Parathyroid adenoma (tissue), 2 donors: ENCODE measurements around the gene PDE9A.

Experiments used
- H2AFZ ChIP-seq: fragments of 300-600 bp; sonication (generic); one replicate; pipeline ENCODE4 v1.7.0; 2017; ENCODE audit warnings: antibody characterized with exemption, mild to moderate bottlenecking
- H3K27ac ChIP-seq: fragments of 300-600 bp; sonication (generic); one replicate; pipeline ENCODE4 v1.7.0; 2017
- H3K27me3 ChIP-seq: fragments of 300-600 bp; sonication (generic); one replicate; pipeline ENCODE4 v1.7.0; 2017; ENCODE audit warnings: low read length; ENCODE audit not compliant: control insufficient read depth, insufficient read depth
- H3K36me3 ChIP-seq: fragments of 300-600 bp; sonication (generic); one replicate; pipeline ENCODE4 v1.7.0; 2017; ENCODE audit warnings: low read length; ENCODE audit not compliant: control insufficient read depth, insufficient read depth
- H3K4me1 ChIP-seq: fragments of 300-600 bp; sonication (generic); one replicate; pipeline ENCODE4 v1.7.0; 2017; ENCODE audit warnings: control low read depth
- H3K4me2 ChIP-seq: fragments of 300-600 bp; sonication (generic); one replicate; pipeline ENCODE4 v1.7.0; 2017; ENCODE audit warnings: low read length
- H3K4me3 ChIP-seq: fragments of 300-600 bp; sonication (generic); one replicate; pipeline ENCODE4 v1.7.0; 2017; ENCODE audit warnings: low read depth, low read length
- H3K79me2 ChIP-seq: fragments of 300-600 bp; sonication (generic); one replicate; pipeline ENCODE4 v1.7.0; 2017; ENCODE audit warnings: control low read depth
- H3K9ac ChIP-seq: fragments of 300-600 bp; sonication (generic); one replicate; pipeline ENCODE4 v1.7.0; 2017; ENCODE audit warnings: mild to moderate bottlenecking
- H3K9me3 ChIP-seq: fragments of 300-600 bp; sonication (generic); one replicate; pipeline ENCODE4 v1.7.0; 2017; ENCODE audit warnings: low read length; ENCODE audit not compliant: control insufficient read depth
- TF ChIP-seq, protein P1 (sequence below): fragments of 300-600 bp; sonication (generic); IDR thresholded peaks from one replicate; pipeline ENCODE4 v1.7.0; 2017; ENCODE audit warnings: antibody characterized with exemption, mild to moderate bottlenecking
- donor health status: primary hyperparathyroidism.

The PDE9A gene

GRCh38 chr21:42746240-42746592, 92.8 kb downstream of the PDE9A start:
- Histone ChIP-seq H3K27ac (peak overlapping the region; percentile 19), H3K4me2 (no peak overlapping the region), H3K4me1 (no peaks in the 10 kb centered on the region), H3K79me2 (no peaks in the 10 kb centered on the region), H3K4me3 (no peak overlapping the region), H3K27me3 (no peaks in the 10 kb centered on the region), H3K9ac (no peak overlapping the region), H3K9me3 (no peaks in the 10 kb centered on the region), H2AFZ (no peak overlapping the region), H3K36me3 (no peaks in the 10 kb centered on the region)
- TF ChIP-seq, protein P1, sequence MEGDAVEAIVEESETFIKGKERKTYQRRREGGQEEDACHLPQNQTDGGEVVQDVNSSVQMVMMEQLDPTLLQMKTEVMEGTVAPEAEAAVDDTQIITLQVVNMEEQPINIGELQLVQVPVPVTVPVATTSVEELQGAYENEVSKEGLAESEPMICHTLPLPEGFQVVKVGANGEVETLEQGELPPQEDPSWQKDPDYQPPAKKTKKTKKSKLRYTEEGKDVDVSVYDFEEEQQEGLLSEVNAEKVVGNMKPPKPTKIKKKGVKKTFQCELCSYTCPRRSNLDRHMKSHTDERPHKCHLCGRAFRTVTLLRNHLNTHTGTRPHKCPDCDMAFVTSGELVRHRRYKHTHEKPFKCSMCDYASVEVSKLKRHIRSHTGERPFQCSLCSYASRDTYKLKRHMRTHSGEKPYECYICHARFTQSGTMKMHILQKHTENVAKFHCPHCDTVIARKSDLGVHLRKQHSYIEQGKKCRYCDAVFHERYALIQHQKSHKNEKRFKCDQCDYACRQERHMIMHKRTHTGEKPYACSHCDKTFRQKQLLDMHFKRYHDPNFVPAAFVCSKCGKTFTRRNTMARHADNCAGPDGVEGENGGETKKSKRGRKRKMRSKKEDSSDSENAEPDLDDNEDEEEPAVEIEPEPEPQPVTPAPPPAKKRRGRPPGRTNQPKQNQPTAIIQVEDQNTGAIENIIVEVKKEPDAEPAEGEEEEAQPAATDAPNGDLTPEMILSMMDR = no peak

- Histone ChIP-seq H3K9ac (no peak overlapping the region), H3K36me3 (no peaks in the 10 kb centered on the region), H3K9me3 (no peaks in the 10 kb centered on the region), H2AFZ (no peak overlapping the region), H3K27ac (peak overlapping the region; percentile 19), H3K4me1 (no peaks in the 10 kb centered on the region), H3K27me3 (no peaks in the 10 kb centered on the region), H3K4me2 (no peak overlapping the region), H3K4me3 (no peak overlapping the region), H3K79me2 (no peaks in the 10 kb centered on the region)
- TF ChIP-seq, protein P1 = no peak
Measured at GRCh38 chr21:42746593-42747275, 93.3 kb downstream of the PDE9A start.

DNA sequence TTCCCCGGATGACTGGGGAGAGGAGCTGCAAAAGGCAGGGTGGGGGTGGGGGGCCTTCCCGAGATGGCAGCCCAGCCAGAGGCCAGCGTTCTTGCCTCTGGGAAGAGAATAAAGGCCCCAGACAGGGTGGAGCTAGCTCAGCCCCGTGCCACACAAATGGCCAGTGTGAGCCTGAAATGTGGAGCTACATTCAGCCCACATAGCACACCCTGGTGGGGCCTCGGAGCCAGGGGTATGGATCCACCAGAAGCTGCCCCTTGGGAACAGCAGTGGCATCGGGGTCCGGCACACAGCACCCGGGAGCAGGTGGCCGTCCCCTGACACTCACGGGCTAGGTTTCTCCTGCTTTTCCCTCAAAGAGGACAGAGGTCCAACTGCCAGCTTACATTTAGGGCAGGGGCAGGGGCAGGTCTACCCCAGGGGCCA, 93.9 kb downstream of the PDE9A start:
- no peaks in the 10 kb centered on the region for H3K4me1 ChIP-seq
- H3K79me2 ChIP-seq = no peaks in the 10 kb centered on the region
- H3K27me3 ChIP-seq = no peaks in the 10 kb centered on the region
- H3K9me3 ChIP-seq = no peaks in the 10 kb centered on the region
- H3K27ac ChIP-seq = no peak overlapping the region
- H3K4me3 ChIP-seq = no peak overlapping the region
- H3K9ac ChIP-seq = no peak overlapping the region
- TF ChIP-seq, protein P1 = no peak
- no peak overlapping the region for H3K4me2 ChIP-seq
- H2AFZ ChIP-seq = no peak overlapping the region
- H3K36me3 ChIP-seq = no peaks in the 10 kb centered on the region

DNA sequence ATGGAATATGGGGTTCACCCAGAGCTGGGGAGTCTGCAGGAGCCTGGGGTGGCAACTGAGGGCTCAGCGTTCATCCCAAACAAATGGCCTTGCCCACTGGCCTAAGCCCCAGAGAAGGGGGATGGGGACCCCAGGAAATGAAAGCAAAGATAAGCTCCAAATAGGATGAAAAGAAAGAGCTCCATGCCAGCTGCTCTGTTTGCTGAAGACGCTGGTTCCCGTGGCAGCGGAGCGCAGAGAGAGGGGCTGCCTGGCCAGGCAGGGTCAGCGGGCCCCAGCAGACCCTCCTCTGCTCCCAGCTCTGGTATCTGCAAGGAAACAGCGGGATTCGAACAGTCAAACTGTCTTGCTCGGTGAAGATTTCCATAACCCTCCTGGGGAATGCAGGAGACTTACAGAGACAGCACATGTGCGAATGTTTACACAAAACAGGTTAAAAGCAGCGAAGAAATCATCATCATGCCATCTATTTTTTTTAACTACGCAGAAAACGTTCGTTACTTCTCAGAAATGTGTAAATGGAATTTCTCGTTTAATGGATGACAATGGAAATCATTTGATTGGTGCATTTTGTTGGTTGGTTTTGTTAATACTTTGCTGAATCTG, 94.4 kb downstream of the PDE9A start:
- H3K9ac ChIP-seq = no peak overlapping the region
- H3K27me3 ChIP-seq = no peaks in the 10 kb centered on the region
- H3K27ac ChIP-seq = no peak overlapping the region
- TF ChIP-seq, protein P1 = no peak
- no peaks in the 10 kb centered on the region for H3K9me3 ChIP-seq
- H3K79me2 ChIP-seq = no peaks in the 10 kb centered on the region
- H2AFZ ChIP-seq = no peak overlapping the region
- H3K36me3 ChIP-seq = no peaks in the 10 kb centered on the region
- no peak overlapping the region for H3K4me2 ChIP-seq
- H3K4me3 ChIP-seq = no peak overlapping the region
- H3K4me1 ChIP-seq = no peaks in the 10 kb centered on the region
